Ovary (tissue), 3 donors: ENCODE measurements around the gene SND1.

Experiments used
- CTCF ChIP-seq, 3 donors: fragments of 450-650 bp in 2 of 3; fragments of 200-600 bp in 1 of 3; IDR thresholded peaks; one replicate each; pipeline versions ENCODE4 v1.5.1 to v1.8.0; 2016 to 2022; ENCODE audit warnings: antibody characterized with exemption in 3 of 3, mild to moderate bottlenecking in 1 of 3
- EP300 ChIP-seq: sonication (generic); formaldehyde crosslinking; IDR thresholded peaks from one replicate; pipeline ENCODE4 v1.6.1; 2017; ENCODE audit warnings: antibody characterized with exemption
- donor health status: DM: no; HTN: no; CAD: no.

GRCh38 chr7:127667759-127668530 is 16.0 kb downstream of the SND1 start:
- TF ChIP-seq CTCF (IDR thresholded peaks at IDR 0.05) (no peak), EP300 (no peak)
